ENCODE results near the gene ANO10.

ANO10 gene

GRCh38 chr3:43453981-43454380 lies 167.8 kb downstream of the ANO10 start:
- TF ChIP-seq NFIC (IDR thresholded peaks at IDR 0.05) (no peak), RAD21 (IDR thresholded peaks at IDR 0.05; ENCODE audit: low read depth) (no peak), EGR1 (IDR thresholded peaks at IDR 0.05) (no peak), ZBTB7A (IDR thresholded peaks at IDR 0.05; ENCODE audit: low read depth) (no peak)
- TF ChIP-seq, protein P1, sequence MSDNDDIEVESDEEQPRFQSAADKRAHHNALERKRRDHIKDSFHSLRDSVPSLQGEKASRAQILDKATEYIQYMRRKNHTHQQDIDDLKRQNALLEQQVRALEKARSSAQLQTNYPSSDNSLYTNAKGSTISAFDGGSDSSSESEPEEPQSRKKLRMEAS (IDR thresholded peaks at IDR 0.05) = no peak

DNA sequence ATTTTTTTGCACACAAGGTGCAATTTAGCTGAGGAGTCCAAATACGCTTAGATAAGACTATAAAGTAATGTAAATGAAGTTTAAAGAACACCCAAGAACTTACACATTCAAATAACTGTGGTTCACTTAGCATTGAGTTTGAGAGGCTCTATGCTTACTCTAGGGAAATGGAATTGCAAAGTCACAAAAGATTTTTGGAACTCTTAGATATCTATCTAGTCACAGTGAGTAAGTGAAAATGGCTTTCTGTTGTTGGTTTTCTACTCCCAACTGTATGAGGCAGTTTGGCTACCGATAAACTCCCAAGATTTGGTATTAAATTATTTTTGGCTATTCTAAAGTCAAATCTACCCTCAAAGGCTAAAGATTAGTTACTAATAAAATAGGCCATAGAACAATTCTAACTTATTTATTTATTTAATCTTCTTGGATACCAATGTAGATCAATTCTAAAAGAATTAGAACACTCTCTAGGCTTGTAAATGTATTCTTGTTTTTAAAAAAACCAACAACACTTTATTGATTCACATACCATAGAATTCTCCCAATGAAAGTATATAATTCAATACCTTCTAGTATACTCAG lies 170.0 kb downstream of the ANO10 start:
- TF ChIP-seq TAF1 (IDR thresholded peaks at IDR 0.05; ENCODE audit: low read depth) = no peak
- no peak for TF ChIP-seq CEBPB (IDR thresholded peaks at IDR 0.05)
- TF ChIP-seq ZBTB7A (IDR thresholded peaks at IDR 0.05; ENCODE audit: low read depth) = no peak
- no peak for TF ChIP-seq CREB1 (IDR thresholded peaks at IDR 0.05; ENCODE audit: low read depth)
- TF ChIP-seq NFIC (IDR thresholded peaks at IDR 0.05) = no peak
- no peak for TF ChIP-seq TCF12 (IDR thresholded peaks at IDR 0.05; ENCODE audit: low read depth)
- TF ChIP-seq RAD21 (IDR thresholded peaks at IDR 0.05; ENCODE audit: low read depth) = no peak
- TF ChIP-seq EGR1 (IDR thresholded peaks at IDR 0.05) = no peak
- no peak for TF ChIP-seq REST (IDR thresholded peaks at IDR 0.05; ENCODE audit: low read depth)
- TF ChIP-seq TEAD4 (IDR thresholded peaks at IDR 0.05) = no peak
- TF ChIP-seq, protein P1 (IDR thresholded peaks at IDR 0.05) = no peak
- TF ChIP-seq, protein P2, sequence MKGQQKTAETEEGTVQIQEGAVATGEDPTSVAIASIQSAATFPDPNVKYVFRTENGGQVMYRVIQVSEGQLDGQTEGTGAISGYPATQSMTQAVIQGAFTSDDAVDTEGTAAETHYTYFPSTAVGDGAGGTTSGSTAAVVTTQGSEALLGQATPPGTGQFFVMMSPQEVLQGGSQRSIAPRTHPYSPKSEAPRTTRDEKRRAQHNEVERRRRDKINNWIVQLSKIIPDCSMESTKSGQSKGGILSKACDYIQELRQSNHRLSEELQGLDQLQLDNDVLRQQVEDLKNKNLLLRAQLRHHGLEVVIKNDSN (IDR thresholded peaks at IDR 0.05) = no peak
- no peak for TF ChIP-seq EP300 (IDR thresholded peaks at IDR 0.05; ENCODE audit: borderline replicate concordance)
- no peak for TF ChIP-seq YY1 (IDR thresholded peaks at IDR 0.05; ENCODE audit: low read depth)
- no peak for TF ChIP-seq FOXM1 (IDR thresholded peaks at IDR 0.05; ENCODE audit: borderline replicate concordance, low read depth)

DNA sequence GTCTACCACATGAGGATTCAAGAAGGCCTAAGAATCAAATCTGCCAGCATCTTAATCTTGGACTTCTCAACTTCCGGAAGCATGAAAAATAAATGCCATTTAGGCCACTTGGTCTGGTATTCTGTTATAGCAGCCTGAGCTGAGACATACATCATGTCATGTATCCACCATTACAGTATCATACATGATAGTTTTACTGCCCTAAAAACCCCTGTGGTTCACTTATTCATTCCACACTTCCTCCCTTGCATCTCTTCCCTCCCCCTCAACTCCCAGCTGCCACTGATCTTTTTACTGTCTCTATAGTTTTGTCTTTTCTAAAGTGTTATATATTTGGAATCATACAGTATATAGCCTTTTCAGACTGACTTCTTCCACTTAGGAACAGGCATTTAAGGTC lies 173.7 kb downstream of the ANO10 start:
- TF ChIP-seq, protein P1 (IDR thresholded peaks at IDR 0.05) = no peak
- TF ChIP-seq TCF12 (IDR thresholded peaks at IDR 0.05; ENCODE audit: low read depth) (no peak), ZBTB7A (IDR thresholded peaks at IDR 0.05; ENCODE audit: low read depth) (no peak), TEAD4 (IDR thresholded peaks at IDR 0.05) (no peak), EGR1 (IDR thresholded peaks at IDR 0.05) (no peak), RAD21 (IDR thresholded peaks at IDR 0.05; ENCODE audit: low read depth) (no peak), CEBPB (IDR thresholded peaks at IDR 0.05) (no peak)
- TF ChIP-seq, protein P2 (IDR thresholded peaks at IDR 0.05) = no peak

DNA sequence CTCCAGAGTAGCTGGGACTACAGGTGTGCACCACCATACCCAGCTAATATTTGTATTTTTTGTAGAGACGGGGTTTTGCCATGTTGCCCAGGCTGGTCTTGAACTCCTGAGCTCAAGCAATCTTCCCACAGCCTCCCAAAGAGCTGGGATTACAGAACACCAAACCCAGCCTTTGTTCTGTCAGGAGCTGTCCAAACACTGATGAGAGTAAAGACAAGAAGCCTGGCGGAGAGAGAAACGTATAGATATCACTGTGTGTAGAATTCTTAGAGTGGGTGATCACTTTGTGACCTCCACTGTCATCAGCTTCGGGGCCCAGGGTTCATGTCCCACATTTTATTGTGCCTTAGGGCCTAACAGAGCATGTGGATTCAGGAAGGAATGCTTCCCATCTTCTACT lies 176.0 kb downstream of the ANO10 start:
- TF ChIP-seq CREB1 (IDR thresholded peaks at IDR 0.05; ENCODE audit: low read depth) (no peak), NFIC (IDR thresholded peaks at IDR 0.05) (no peak), FOXM1 (IDR thresholded peaks at IDR 0.05; ENCODE audit: borderline replicate concordance, low read depth) (no peak), RAD21 (IDR thresholded peaks at IDR 0.05; ENCODE audit: low read depth) (no peak), YY1 (IDR thresholded peaks at IDR 0.05; ENCODE audit: low read depth) (no peak), REST (IDR thresholded peaks at IDR 0.05; ENCODE audit: low read depth) (peak; percentile 54)
- TF ChIP-seq, protein P2 (IDR thresholded peaks at IDR 0.05) = no peak

DNA sequence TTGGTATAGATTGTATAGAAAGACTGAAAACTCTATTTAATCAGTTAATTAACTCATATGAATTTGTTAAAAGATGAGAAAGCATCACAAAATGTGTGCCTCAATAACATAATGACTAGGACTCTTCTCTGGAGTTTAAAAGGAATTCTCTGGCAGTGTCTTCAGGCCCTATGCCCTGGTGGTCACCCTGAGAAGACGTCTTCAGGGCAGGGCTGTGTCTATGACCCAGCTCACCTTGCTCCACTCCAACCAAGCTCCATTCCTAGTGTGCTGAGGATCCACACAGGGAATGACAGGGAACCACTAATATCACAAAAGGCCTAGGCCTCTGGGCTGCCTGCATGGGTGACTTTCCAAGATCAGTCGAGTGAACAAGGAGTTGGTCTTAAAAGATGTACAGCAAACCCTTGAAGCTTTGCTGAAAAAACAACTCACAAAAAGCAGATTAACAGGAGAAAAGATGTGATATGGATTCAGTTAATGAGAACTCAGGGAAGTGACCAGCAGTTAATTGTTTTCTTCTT lies 178.9 kb downstream of the ANO10 start:
- TF ChIP-seq TEAD4 (IDR thresholded peaks at IDR 0.05) = no peak
- no peak for TF ChIP-seq EGR1 (IDR thresholded peaks at IDR 0.05)
- no peak for TF ChIP-seq TAF1 (IDR thresholded peaks at IDR 0.05; ENCODE audit: low read depth)
- no peak for TF ChIP-seq YY1 (IDR thresholded peaks at IDR 0.05; ENCODE audit: low read depth)
- no peak for TF ChIP-seq TCF12 (IDR thresholded peaks at IDR 0.05; ENCODE audit: low read depth)
- TF ChIP-seq CEBPB (IDR thresholded peaks at IDR 0.05) = no peak
- TF ChIP-seq RAD21 (IDR thresholded peaks at IDR 0.05; ENCODE audit: low read depth) = no peak
- TF ChIP-seq EP300 (IDR thresholded peaks at IDR 0.05; ENCODE audit: borderline replicate concordance) = no peak
